OCI-LY3 (cell line): ENCODE data around the gene TSPAN15.

Source experiments
- H2AFZ ChIP-seq: fragments of 200-600, 300-600 bp; shearing (Covaris generic); 2 replicates; pipeline ENCODE4 v1.6.0; 2014; ENCODE audit warnings: antibody characterized with exemption, low read depth, low read length
- H3K27ac ChIP-seq: fragments of 200-600, 300-600 bp; sonication (generic); 2 replicates; pipeline ENCODE4 v1.5.1; 2014; ENCODE audit warnings: mild to moderate bottlenecking, low read length, moderate library complexity, mixed read lengths
- H3K27me3 ChIP-seq: fragments of 200-600, 300-600 bp; sonication (generic); 2 replicates; pipeline ENCODE4 v1.6.1; 2014; ENCODE audit warnings: low read depth, low read length, mixed read lengths
- H3K36me3 ChIP-seq: fragments of 200-600, 300-600 bp; sonication (generic); replicated peaks from 2 replicates; pipeline ENCODE3; 2014; ENCODE audit warnings: low read depth, low read length, mixed read lengths
- H3K4me1 ChIP-seq: fragments of 300-600, 200-600 bp; sonication (generic); 2 replicates; pipeline ENCODE4 v1.6.1; 2014; ENCODE audit warnings: low read length, mixed read lengths
- H3K4me2 ChIP-seq: fragments of 200-600, 300-600 bp; sonication (generic); 2 replicates; pipeline ENCODE4 v1.6.1; 2014; ENCODE audit warnings: low read length, mixed read lengths
- H3K4me3 ChIP-seq: fragments of 300-600, 200-600 bp; sonication (generic); 2 replicates; pipeline ENCODE4 v1.5.1; 2014; ENCODE audit warnings: antibody characterized with exemption, mild to moderate bottlenecking, low read length, moderate library complexity
- H3K79me2 ChIP-seq: fragments of 300-600, 200-600 bp; shearing (Covaris generic); 2 replicates; pipeline ENCODE4 v1.6.1; 2014; ENCODE audit warnings: mild to moderate bottlenecking, low read length, mixed read lengths
- H3K9ac ChIP-seq: fragments of 300-600, 200-600 bp; shearing (Covaris generic); 2 replicates; pipeline ENCODE4 v1.6.0; 2014; ENCODE audit warnings: mild to moderate bottlenecking, low read length, moderate library complexity
- H3K9me3 ChIP-seq: fragments of 200-600, 300-600 bp; shearing (Covaris generic); 2 replicates; pipeline ENCODE4 v1.6.1; 2014; ENCODE audit warnings: low read length, mixed read lengths; ENCODE audit not compliant: insufficient read depth
- H4K20me1 ChIP-seq: fragments of 200-600, 300-600 bp; sonication (generic); 2 replicates; pipeline ENCODE4 v1.6.1; 2016; ENCODE audit warnings: low read length, mixed read lengths; ENCODE audit not compliant: insufficient read depth
- EZH2phosphoT487 ChIP-seq: fragments of 200-600 bp; shearing (Covaris generic); IDR thresholded peaks from 2 replicates; pipeline ENCODE4 v1.6.1; 2018; ENCODE audit warnings: antibody characterized with exemption, mixed run types, low read depth
- TF ChIP-seq, protein P1 (sequence below): fragments of 200-600, 300-600 bp; sonication (generic); IDR thresholded peaks from 2 replicates; pipeline ENCODE4 v1.5.1; 2014; ENCODE audit warnings: antibody characterized with exemption, low read length, low read depth

Gene TSPAN15

DNA sequence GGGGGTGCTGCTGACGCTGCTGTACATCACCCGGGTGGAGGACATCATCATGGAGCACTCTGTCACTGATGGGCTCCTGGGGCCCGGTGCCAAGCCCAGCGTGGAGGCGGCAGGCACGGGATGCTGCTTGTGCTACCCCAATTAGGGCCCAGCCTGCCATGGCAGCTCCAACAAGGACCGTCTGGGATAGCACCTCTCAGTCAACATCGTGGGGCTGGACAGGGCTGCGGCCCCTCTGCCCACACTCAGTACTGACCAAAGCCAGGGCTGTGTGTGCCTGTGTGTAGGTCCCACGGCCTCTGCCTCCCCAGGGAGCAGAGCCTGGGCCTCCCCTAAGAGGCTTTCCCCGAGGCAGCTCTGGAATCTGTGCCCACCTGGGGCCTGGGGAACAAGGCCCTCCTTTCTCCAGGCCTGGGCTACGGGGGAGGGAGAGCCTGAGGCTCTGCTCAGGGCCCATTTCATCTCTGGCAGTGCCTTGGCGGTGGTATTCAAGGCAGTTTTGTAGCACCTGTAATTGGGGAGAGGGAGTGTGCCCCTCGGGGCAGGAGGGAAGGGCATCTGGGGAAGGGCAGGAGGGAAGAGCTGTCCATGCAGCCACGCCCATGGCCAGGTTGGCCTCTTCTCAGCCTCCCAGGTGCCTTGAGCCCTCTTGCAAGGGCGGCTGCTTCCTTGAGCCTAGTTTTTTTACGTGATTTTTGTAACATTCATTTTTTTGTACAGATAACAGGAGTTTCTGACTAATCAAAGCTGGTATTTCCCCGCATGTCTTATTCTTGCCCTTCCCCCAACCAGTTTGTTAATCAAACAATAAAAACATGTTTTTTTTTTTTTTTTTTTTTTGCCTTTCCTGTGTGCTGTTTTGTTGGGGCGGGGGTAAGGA lies 55.8 kb downstream of the TSPAN15 start:
- Histone ChIP-seq H3K9me3 (no peaks in the 10 kb centered on the region), H3K27me3 (no peaks in the 10 kb centered on the region), H4K20me1 (no peaks in the 10 kb centered on the region), H3K79me2 (no peaks in the 10 kb centered on the region), H2AFZ (peak overlapping the region; percentile 81), H3K36me3 (no peaks in the 10 kb centered on the region), H3K4me1 (peaks cover 6% of the 10 kb centered on the region), H3K4me2 (peak overlapping the region; percentile 90), H3K9ac (peak overlapping the region; percentile 47), H3K27ac (no peak overlapping the region), H3K4me3 (peak overlapping the region; percentile 82)
- TF ChIP-seq EZH2phosphoT487, result no peak
- TF ChIP-seq, protein P1, sequence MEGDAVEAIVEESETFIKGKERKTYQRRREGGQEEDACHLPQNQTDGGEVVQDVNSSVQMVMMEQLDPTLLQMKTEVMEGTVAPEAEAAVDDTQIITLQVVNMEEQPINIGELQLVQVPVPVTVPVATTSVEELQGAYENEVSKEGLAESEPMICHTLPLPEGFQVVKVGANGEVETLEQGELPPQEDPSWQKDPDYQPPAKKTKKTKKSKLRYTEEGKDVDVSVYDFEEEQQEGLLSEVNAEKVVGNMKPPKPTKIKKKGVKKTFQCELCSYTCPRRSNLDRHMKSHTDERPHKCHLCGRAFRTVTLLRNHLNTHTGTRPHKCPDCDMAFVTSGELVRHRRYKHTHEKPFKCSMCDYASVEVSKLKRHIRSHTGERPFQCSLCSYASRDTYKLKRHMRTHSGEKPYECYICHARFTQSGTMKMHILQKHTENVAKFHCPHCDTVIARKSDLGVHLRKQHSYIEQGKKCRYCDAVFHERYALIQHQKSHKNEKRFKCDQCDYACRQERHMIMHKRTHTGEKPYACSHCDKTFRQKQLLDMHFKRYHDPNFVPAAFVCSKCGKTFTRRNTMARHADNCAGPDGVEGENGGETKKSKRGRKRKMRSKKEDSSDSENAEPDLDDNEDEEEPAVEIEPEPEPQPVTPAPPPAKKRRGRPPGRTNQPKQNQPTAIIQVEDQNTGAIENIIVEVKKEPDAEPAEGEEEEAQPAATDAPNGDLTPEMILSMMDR, result no peak

DNA sequence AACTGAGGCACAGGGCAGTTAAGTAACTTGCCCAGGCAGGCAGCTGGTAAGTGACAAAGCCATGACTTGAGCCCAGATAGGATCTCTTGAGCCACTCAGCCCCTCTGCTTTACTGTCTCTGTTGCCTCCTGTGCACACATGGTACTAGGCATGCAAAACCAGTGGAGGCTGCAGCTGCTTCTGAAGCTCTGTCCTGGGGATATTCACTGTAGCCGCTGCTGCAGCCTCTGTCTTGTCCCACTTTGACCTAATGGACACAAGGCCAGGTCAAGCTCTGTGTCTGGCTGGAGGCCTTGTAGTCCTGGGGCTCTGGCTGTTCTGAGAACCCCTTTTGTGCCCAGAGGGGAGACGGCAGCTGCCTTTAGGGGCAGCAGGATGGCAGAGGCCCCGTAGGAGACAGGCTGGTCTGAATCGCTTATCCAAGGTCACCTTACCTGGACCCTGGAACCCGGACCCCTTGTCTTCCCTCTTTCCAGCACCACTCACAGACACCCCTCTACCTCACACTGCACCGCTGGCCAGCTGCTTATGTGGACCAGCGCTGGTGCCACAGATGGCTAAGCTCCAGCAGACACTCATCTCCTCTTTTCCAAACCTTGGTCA lies 57.6 kb downstream of the TSPAN15 start:
- Histone ChIP-seq H3K36me3 (no peaks in the 10 kb centered on the region), H4K20me1 (no peaks in the 10 kb centered on the region), H3K79me2 (no peaks in the 10 kb centered on the region), H3K4me3 (no peak overlapping the region), H3K9ac (no peak overlapping the region), H3K9me3 (no peaks in the 10 kb centered on the region), H2AFZ (no peak overlapping the region), H3K27ac (no peak overlapping the region), H3K27me3 (peaks cover 7% of the 10 kb centered on the region; the same call in 1 of the 2 replicates), H3K4me1 (peaks cover 6% of the 10 kb centered on the region), H3K4me2 (no peak overlapping the region)
- TF ChIP-seq, protein P1, result no peak
- TF ChIP-seq EZH2phosphoT487, result no peak

DNA sequence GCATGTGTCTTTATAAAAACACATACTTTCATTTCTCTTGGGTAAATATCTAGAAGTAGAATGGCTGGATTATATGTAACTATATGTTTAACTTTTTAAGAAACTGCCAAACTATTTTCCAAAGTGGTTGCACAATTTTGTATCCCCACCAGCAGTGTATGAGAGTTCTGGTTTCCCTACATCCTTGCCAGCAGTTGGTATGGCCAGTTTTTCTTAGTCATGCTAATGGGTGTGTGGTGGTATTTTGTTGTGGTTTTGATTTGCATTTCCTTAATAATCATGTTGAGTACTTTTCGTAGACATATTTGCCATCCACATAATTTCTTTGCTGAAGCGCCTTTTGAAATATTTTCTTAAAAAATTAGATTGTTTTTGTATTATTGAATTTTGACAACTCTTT lies 61.6 kb downstream of the TSPAN15 start:
- Histone ChIP-seq H3K9ac (no peak overlapping the region), H3K9me3 (no peaks in the 10 kb centered on the region), H3K27me3 (peaks cover 7% of the 10 kb centered on the region; the same call in 1 of the 2 replicates), H3K79me2 (no peaks in the 10 kb centered on the region), H4K20me1 (no peaks in the 10 kb centered on the region), H3K27ac (no peak overlapping the region), H3K4me3 (no peak overlapping the region), H2AFZ (no peak overlapping the region), H3K4me2 (no peak overlapping the region), H3K4me1 (no peaks in the 10 kb centered on the region), H3K36me3 (no peaks in the 10 kb centered on the region)
- TF ChIP-seq, protein P1, result no peak
- no peak for TF ChIP-seq EZH2phosphoT487

DNA sequence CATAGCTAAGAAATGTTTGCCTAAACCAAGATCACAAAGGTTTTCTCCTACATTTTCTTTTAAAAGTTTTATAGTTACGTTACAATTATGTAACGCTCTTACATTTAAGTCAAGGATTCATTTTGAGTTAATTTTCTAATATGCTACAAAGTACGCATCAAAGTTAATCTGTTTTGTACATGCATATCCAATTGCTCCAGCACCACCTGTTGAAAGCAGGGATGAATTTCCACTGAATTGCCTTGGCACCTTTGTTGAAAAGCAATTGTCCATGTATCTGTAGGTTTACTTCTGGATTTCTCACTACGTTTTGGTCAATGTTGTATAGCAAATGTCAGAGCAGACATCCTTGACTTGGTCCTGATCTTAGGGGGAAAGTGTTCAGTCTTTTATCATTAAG lies 62.4 kb downstream of the TSPAN15 start:
- Histone ChIP-seq H3K79me2 (no peaks in the 10 kb centered on the region), H3K27me3 (peaks cover 7% of the 10 kb centered on the region; the same call in 1 of the 2 replicates), H3K4me3 (no peak overlapping the region), H4K20me1 (no peaks in the 10 kb centered on the region), H3K4me2 (no peak overlapping the region), H3K9me3 (no peaks in the 10 kb centered on the region), H2AFZ (no peak overlapping the region), H3K27ac (no peak overlapping the region), H3K36me3 (no peaks in the 10 kb centered on the region), H3K4me1 (no peaks in the 10 kb centered on the region), H3K9ac (no peak overlapping the region)
- no peak for TF ChIP-seq EZH2phosphoT487
- TF ChIP-seq, protein P1, result no peak
